GM12878 (cell line): ENCODE data around the gene EPHA8.

Experiments used
- BACH1 ChIP-seq: fragments of 450-650 bp; IDR thresholded peaks from 2 replicates; pipeline ENCODE4 v1.6.1; 2017; ENCODE audit warnings: mild to moderate bottlenecking, borderline replicate concordance
- CTCF ChIP-seq, 3 experiments: IDR thresholded peaks in 2 of 3; conservative IDR thresholded peaks in 1 of 3; 2 replicates each; pipeline ENCODE4 v1.5.1; 2011; ENCODE audit warnings: low read depth in 3 of 3, low read length in 3 of 3, mild to moderate bottlenecking in 3 of 3, control low read depth in 2 of 3, moderate library complexity in 2 of 3, inconsistent platforms in 1 of 3, mixed read lengths in 1 of 3; ENCODE audit not compliant: control insufficient read depth in 2 of 3, insufficient read depth in 1 of 3; ENCODE audit errors: extremely low read depth in 1 of 3
- DPF2 ChIP-seq: fragments of 450-650 bp; IDR thresholded peaks from 2 replicates; pipeline ENCODE4 v1.6.1; 2017; ENCODE audit warnings: mild to moderate bottlenecking
- ELK1 ChIP-seq: IDR thresholded peaks from 2 replicates; pipeline ENCODE4 v1.6.1; 2012; ENCODE audit warnings: low read depth, low read length, improper control_type of control experiment
- EP300 ChIP-seq, 2 experiments: fragments of 150-350 bp in 1 of 2; IDR thresholded peaks; 2 replicates each; pipeline ENCODE4 v1.6.1; 2011 to 2012; ENCODE audit warnings: low read depth in 2 of 2, low read length in 2 of 2, borderline replicate concordance in 1 of 2, improper control_type of control experiment in 1 of 2, inconsistent platforms in 1 of 2; ENCODE audit not compliant: control insufficient read depth in 1 of 2
- ESRRA ChIP-seq: IDR thresholded peaks from 2 replicates; pipeline ENCODE4 v1.6.1; 2012; ENCODE audit warnings: mild to moderate bottlenecking, low read length, improper control_type of control experiment
- POLR2A ChIP-seq: IDR thresholded peaks from 2 replicates; pipeline ENCODE4 v1.6.1; 2011; ENCODE audit warnings: low read depth, mild to moderate bottlenecking, low read length
- RAD21 ChIP-seq: IDR thresholded peaks from 2 replicates; pipeline ENCODE4 v1.6.1; 2011; ENCODE audit warnings: mild to moderate bottlenecking, low read depth, low read length, moderate library complexity; ENCODE audit not compliant: insufficient read depth
- RAD51 ChIP-seq: fragments of 450-650 bp; IDR thresholded peaks from 2 replicates; pipeline ENCODE4 v1.6.1; 2016; ENCODE audit warnings: moderate library complexity, mild to moderate bottlenecking, inconsistent platforms
- SMC3 ChIP-seq: IDR thresholded peaks from 2 replicates; pipeline ENCODE4 v1.6.1; 2011; ENCODE audit warnings: low read length, improper control_type of control experiment, borderline replicate concordance
- ZNF24 ChIP-seq: fragments of 450-650 bp; IDR thresholded peaks from 2 replicates; pipeline ENCODE4 v1.6.1; 2017; ENCODE audit warnings: antibody characterized with exemption, mild to moderate bottlenecking
- ZNF384 ChIP-seq: IDR thresholded peaks from 2 replicates; pipeline ENCODE4 v1.6.1; 2012; ENCODE audit warnings: low read depth, mild to moderate bottlenecking, low read length, improper control_type of control experiment, borderline replicate concordance
- TF ChIP-seq, protein P1 (sequence below): IDR thresholded peaks from 2 replicates; pipeline ENCODE4 v1.6.1; 2012; ENCODE audit warnings: low read depth, low read length, improper control_type of control experiment

DNA sequence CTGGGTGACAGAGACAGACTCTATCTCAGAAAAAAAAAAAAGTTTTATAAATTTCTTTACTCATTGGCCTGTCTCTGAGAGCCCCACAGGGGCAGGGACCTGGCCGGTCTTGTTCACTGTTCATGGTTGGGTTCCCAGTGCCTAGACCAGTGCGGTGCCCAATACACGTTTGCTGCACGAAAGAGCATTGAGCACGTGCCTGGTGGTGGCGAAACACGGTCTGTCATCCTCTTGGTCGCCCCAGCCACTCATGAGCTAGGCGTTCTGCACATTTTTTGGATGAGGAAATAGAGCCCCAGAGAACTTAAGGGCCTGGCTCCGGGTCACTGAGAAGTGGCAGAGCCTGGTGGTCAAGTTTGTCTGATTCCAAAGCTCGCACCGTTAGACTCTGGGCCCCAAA, 18.7 kb upstream of the EPHA8 start:
- TF ChIP-seq POLR2A (no peak), ZNF384 (no peak), DPF2 (no peak), CTCF (IDR thresholded peaks at IDR 0.05 in 2 of 3, conservative IDR thresholded peaks at IDR 0.05 in 1 of 3; ENCODE audit: control insufficient read depth in 2 of 3, extremely low read depth in 1 of 3, insufficient read depth in 1 of 3, low read depth in 3 of 3, low read length in 3 of 3) (no peak), BACH1 (no peak), RAD21 (no peak), ZNF24 (no peak), SMC3 (no peak), ELK1 (no peak), ESRRA (no peak), RAD51 (no peak), EP300 (IDR thresholded peaks at IDR 0.05; ENCODE audit: borderline replicate concordance in 1 of 2, control insufficient read depth in 1 of 2, low read depth in 2 of 2, low read length in 2 of 2) (no peak)
- TF ChIP-seq, protein P1, sequence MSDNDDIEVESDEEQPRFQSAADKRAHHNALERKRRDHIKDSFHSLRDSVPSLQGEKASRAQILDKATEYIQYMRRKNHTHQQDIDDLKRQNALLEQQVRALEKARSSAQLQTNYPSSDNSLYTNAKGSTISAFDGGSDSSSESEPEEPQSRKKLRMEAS = no peak
